ENCODE results near the gene ACTG2.

Gene ACTG2

DNA sequence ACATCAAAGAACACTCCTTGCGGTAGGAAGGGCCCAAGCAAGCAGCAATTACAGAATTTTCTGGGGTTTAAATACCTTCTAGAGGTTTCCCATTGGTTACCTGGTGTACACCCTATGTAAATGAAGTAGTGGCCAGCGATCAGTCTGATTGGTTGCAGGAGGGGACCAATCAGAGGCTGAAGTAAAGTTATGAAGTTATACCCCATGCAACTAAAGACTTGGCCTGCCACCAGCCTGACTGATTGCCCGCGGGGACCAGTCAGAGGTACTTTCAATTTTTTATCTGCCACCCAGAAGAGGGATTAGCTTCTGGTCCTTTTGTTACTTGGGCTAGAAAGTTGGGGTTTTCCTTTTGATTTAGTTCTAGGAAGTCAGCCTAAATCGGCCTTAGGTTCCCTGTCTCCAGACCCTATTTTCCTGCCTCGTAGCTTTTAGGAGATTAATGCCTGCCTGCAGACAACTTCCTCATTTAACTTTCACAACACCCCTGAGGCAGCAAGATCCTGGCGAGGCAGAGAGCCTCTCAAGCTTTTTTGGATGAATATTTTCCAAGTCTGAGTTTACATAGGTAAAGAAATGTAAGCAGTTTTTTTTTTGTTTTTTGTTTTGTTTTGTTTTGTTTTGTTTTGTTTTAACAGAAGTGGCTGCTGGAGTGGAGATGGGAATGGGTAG, 32.4 kb downstream of the ACTG2 start:
- TF ChIP-seq, protein P1, sequence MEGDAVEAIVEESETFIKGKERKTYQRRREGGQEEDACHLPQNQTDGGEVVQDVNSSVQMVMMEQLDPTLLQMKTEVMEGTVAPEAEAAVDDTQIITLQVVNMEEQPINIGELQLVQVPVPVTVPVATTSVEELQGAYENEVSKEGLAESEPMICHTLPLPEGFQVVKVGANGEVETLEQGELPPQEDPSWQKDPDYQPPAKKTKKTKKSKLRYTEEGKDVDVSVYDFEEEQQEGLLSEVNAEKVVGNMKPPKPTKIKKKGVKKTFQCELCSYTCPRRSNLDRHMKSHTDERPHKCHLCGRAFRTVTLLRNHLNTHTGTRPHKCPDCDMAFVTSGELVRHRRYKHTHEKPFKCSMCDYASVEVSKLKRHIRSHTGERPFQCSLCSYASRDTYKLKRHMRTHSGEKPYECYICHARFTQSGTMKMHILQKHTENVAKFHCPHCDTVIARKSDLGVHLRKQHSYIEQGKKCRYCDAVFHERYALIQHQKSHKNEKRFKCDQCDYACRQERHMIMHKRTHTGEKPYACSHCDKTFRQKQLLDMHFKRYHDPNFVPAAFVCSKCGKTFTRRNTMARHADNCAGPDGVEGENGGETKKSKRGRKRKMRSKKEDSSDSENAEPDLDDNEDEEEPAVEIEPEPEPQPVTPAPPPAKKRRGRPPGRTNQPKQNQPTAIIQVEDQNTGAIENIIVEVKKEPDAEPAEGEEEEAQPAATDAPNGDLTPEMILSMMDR (IDR thresholded peaks at IDR 0.05; ENCODE audit: low read depth, low read length) = no peak
- no peak overlapping the region for H3K4me3 ChIP-seq (ENCODE audit: low read depth, low read length)
- no peak for DNase-seq (ENCODE audit: low read depth, low spot score)
- in situ Hi-C loops (cut with HindIII; ENCODE audit: low sequenced_read_pairs) = no loop called here

DNA sequence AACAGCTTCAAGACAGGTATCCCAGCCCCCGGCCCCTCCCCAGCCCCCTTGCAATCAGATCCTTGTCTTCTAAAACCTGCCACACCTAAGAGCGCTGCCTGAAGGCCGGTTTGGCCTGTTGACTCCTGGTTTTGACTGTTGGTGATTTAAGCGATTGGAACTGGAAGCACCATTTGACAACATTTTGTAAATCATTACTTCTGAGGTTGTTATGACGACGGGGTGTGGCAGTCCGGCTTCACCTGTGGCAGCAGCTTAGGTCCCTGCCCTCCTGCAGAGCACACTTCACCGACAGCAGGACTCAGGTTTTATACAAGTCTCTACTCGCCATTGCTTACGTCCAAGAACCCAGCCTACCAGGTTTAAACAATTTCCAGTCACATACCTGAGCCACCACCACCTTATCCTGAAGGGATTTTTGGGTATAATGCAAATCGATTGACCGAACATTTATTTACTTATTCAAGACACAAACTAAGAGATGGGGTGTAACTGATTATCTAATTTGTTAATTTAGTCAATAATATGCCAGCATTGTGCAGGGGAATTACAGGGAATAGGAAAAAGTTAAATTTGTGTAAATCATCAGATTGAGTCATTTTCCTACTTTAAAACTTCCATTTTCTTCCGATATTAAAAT, 33.2 kb downstream of the ACTG2 start:
- peak overlapping the region; percentile 94 for H3K4me3 ChIP-seq (ENCODE audit: low read depth, low read length)
- in situ Hi-C loops (cut with HindIII; ENCODE audit: low sequenced_read_pairs) = no loop called here
- TF ChIP-seq, protein P1 (IDR thresholded peaks at IDR 0.05; ENCODE audit: low read depth, low read length) = no peak
- DNase-seq (ENCODE audit: low read depth, low spot score) = no peak

DNA sequence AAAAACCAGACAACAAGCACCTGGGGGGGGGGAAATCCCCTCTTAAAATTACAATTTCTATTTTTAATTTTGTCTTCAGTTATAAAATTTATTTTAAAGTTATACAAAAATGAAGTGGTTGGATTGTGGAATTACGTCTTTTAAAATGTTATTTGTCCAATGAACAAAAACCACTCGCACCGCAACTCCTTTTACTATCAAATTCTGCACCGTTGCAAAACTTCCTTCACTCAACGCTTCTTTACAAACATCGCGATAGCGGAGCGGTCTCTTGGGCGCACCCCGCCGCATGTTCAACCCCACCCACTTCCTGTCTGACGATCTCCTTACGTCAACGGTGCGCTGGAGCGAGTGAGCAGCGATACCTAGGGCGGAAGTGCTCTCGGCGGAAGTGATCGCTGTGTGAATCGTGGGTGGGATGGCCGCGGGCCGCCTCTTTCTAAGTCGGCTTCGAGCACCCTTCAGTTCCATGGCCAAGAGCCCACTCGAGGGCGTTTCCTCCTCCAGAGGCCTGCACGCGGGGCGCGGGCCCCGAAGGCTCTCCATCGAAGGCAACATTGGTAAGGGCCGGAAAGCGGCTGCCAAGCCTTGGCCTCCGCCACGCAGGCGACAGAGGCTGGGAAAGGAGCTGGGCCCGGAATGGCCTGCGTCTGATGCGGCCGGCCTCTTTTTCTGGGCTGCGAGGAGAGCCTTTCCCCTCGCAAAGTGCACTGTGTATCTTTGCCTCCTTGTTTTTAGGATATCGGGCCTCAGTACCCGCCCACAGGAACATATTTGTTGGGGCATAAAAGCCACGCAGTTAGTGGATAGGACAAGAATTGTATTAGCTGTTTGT, 33.9 kb downstream of the ACTG2 start, which contains the start of gene DGUOK:
TSS of gene DGUOK (plus strand) at position 388 of the 835 bp plus-strand sequence. CDS start at position 419, 31 bp downstream.
- in situ Hi-C loops (cut with HindIII; ENCODE audit: low sequenced_read_pairs) = no loop called here
- peak; percentile 98 for DNase-seq (ENCODE audit: low read depth, low spot score)
- TF ChIP-seq, protein P1 (IDR thresholded peaks at IDR 0.05; ENCODE audit: low read depth, low read length) = no peak
- peak within 1 kb of the TSS; percentile 94 for H3K4me3 ChIP-seq (ENCODE audit: low read depth, low read length)

DNA sequence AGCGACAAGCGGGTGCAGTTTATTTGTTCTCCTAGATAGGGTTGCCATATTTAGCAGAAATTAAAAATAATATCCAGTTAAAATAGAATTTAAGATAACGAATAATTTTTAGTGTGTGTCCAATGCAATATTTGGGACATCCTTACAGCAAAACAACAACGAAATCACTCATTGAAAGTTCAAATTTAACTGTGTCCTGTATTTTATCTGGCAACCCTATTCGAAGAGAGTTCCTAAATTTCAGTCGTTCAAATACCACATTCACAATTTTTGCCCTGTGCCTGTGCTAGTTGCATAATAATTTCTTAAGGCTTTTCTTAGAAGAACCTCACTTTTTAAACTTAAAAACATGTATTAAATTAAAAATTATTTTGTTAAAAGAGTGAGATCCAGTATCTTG, 34.5 kb downstream of the ACTG2 start:
- no peak for DNase-seq (ENCODE audit: low read depth, low spot score)
- peak overlapping the region; percentile 94 for H3K4me3 ChIP-seq (ENCODE audit: low read depth, low read length)
- TF ChIP-seq, protein P1 (IDR thresholded peaks at IDR 0.05; ENCODE audit: low read depth, low read length) = no peak
- in situ Hi-C loops (cut with HindIII; ENCODE audit: low sequenced_read_pairs) = no loop called here

DNA sequence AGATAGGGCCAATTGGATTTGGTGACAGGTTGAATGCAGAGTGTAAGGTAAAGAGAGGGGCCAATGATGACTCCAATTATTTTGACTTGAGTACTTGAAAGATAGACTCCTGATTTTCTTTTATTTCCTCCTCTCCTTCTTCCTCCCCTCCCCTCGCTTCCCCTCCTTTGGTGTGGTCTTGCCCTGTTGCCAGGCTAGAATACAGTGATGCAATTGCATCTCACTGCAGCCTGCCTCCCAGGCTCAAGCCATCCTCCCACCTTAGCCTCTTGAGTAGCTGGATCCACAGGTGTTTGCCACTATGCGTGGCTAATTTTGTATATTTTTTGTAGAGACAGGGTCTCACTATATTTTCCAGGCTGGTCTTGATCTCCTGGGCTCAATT, 36.1 kb downstream of the ACTG2 start:
- TF ChIP-seq, protein P1 (IDR thresholded peaks at IDR 0.05; ENCODE audit: low read depth, low read length) = no peak
- no peak overlapping the region for H3K4me3 ChIP-seq (ENCODE audit: low read depth, low read length)
- DNase-seq (ENCODE audit: low read depth, low spot score) = no peak
- in situ Hi-C loops (cut with HindIII; ENCODE audit: low sequenced_read_pairs) = no loop called here

DNA sequence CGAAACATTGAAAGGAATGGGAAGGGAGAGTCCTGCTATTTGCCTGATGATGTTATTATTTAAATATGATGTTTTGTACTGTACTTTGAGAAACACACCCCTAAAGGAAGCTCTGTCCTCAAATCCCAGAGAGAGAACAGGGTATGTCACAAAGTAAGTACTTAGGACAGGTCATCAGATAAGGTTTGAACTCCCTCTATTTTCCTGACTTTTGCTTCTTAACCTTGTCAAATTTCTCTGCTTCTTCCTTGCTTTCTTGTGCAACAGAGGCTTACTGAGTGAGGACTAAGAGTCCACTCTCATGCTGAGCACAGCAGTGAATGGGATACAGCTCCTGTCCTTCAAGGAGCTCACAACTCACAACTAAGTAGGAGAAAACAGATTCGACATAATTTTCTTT, 37.6 kb downstream of the ACTG2 start:
- in situ Hi-C loops (cut with HindIII; ENCODE audit: low sequenced_read_pairs) = no loop called here
- TF ChIP-seq, protein P1 (IDR thresholded peaks at IDR 0.05; ENCODE audit: low read depth, low read length) = no peak
- DNase-seq (ENCODE audit: low read depth, low spot score) = no peak
- H3K4me3 ChIP-seq (ENCODE audit: low read depth, low read length) = no peak overlapping the region

Data from astrocyte of the spinal cord (primary cell).